NT2/D1 (cell line): ENCODE data around the gene FCSK.

ENCODE experiments used
- SUZ12 ChIP-seq: IDR thresholded peaks from 2 replicates; pipeline ENCODE4 v1.6.1; 2011; ENCODE audit not compliant: insufficient read length, insufficient read depth; ENCODE audit errors: extremely low read depth
- YY1 ChIP-seq: IDR thresholded peaks from 2 replicates; pipeline ENCODE4 v1.6.1; 2011; ENCODE audit not compliant: insufficient read length, insufficient read depth
- ZNF274 ChIP-seq: IDR thresholded peaks from 2 replicates; pipeline ENCODE4 v1.6.1; 2011; ENCODE audit warnings: mild to moderate bottlenecking, low read depth, low read length

GRCh38 chr16:70473446-70474319 lies 19.3 kb downstream of the FCSK start:
- TF ChIP-seq SUZ12 = no peak
- TF ChIP-seq ZNF274 = no peak
- TF ChIP-seq YY1 = no peak
